Activated naive CD8-positive, alpha-beta T cell treated with anti-CD3 and anti-CD28 coated beads for 36 hours (primary cell): ENCODE measurements around the gene CORO1C. TPM values are rescaled to one million over a fixed set of nuclear protein-coding genes. Genes with fewer than 3 reads are reported as not detected.
"Not testable (repeated sequence)": the region's sequence is repeated elsewhere in the genome, so short reads cannot be mapped to it uniquely, and the experiment has no call there.

Experiments
- DNase-seq: peaks from one replicate; pipeline ENCODE4 v3.0.0; 2021
- H3K27ac Mint-ChIP-seq: one replicate; pipeline ENCODE4 v1.8.0; 2022; ENCODE audit warnings: mild to moderate bottlenecking, moderate library complexity, mixed read lengths
- H3K27me3 Mint-ChIP-seq: one replicate; pipeline ENCODE4 v1.8.0; 2022; ENCODE audit warnings: mild to moderate bottlenecking, mixed read lengths
- H3K36me3 Mint-ChIP-seq: one replicate; pipeline ENCODE4 v1.8.0; 2021; ENCODE audit warnings: mild to moderate bottlenecking, mixed read lengths
- H3K4me1 Mint-ChIP-seq: one replicate; pipeline ENCODE4 v1.8.0; 2021; ENCODE audit warnings: mixed read lengths
- H3K4me3 Mint-ChIP-seq: one replicate; pipeline ENCODE4 v1.8.0; 2022; ENCODE audit warnings: mild to moderate bottlenecking, moderate library complexity, mixed read lengths
- H3K9me3 Mint-ChIP-seq: one replicate; pipeline ENCODE4 v1.8.0; 2022; ENCODE audit warnings: mixed read lengths
- total RNA-seq, 2 experiments: library from RNA; stranded (reverse); gene quantifications; one replicate each; pipeline ENCODE4 v1.2.3, GENCODE V29; 2021

CORO1C gene
- total RNA-seq, 2 experiments from 2014 or later = 87.4 to 90.6 TPM

DNA sequence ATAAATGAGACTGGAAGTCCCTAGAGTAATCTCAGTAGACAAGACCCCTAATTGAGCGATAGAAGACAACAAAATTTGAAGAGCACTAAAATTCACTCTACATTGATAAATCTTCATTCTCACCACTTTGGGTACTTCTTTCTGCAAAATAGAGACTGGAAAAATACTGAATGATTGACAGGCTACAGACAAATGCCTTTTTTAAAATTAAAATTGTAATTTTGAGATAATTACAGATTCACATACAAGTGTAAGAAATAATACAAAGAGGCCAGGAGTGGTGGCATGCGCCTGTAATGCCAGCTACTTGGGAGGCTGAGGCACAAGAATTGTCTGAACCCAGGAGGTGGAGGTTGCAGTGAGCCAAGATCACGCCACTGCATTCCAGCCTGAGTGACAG is 4.5 kb upstream of the CORO1C start:
- H3K4me1 Mint-ChIP-seq = peaks cover 14% of the 10 kb centered on the region
- H3K4me3 Mint-ChIP-seq = no peak overlapping the region
- no peak for DNase-seq
- H3K36me3 Mint-ChIP-seq = no peaks in the 10 kb centered on the region
- H3K9me3 Mint-ChIP-seq = no peaks in the 10 kb centered on the region
- no peaks in the 10 kb centered on the region for H3K27me3 Mint-ChIP-seq
- H3K27ac Mint-ChIP-seq = no peak overlapping the region

DNA sequence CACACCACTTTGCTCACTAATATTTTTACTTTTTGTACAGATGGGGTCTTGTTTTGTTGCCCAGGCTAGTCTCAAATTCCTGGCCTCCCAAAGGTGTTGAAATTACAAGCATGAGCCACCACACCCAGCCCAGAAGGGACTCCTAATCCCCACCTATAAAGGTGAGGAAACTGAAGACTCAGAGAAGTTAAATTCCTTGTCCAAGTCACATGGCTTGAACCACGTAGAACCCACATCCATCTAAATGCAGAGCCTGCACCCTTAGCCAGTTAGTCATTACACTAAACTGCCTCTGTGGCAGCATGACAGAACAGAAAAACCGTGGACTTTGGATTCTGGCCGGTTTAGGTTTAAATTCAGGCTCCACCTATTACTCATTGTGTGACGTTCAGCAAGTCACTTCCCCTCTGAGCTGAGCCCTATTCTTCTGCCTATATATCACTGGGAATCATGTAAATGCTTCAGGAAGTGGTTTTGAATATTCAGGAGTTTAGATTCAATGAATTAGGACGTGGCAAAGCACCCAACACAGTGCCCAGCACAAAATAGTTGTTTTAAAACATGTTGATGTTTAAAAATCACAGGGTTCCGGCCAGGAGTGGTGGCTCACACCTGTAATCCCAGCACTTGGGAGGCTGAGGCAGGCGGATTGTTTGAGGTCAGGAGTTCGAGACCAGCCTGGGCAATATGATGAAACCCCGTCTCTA is 3.0 kb upstream of the CORO1C start:
- Mint-ChIP-seq H3K36me3 (no peaks in the 10 kb centered on the region), H3K27me3 (no peaks in the 10 kb centered on the region), H3K27ac (no peak overlapping the region), H3K4me1 (peaks cover 26% of the 10 kb centered on the region), H3K4me3 (no peak overlapping the region), H3K9me3 (no peaks in the 10 kb centered on the region)
- no peak for DNase-seq

GRCh38 chr12:108733230-108733531 is 1.9 kb upstream of the CORO1C start:
- H3K4me1 Mint-ChIP-seq = peaks cover 31% of the 10 kb centered on the region
- H3K27me3 Mint-ChIP-seq, H3K9me3 Mint-ChIP-seq, DNase-seq, H3K36me3 Mint-ChIP-seq, H3K27ac Mint-ChIP-seq, H3K4me3 Mint-ChIP-seq: not testable (repeated sequence)

GRCh38 chr12:108732489-108733229 is 1.3 kb upstream of the CORO1C start:
- Mint-ChIP-seq H3K27ac (no peak overlapping the region), H3K4me3 (peak overlapping the region; percentile 82)
- DNase-seq = no peak

DNA sequence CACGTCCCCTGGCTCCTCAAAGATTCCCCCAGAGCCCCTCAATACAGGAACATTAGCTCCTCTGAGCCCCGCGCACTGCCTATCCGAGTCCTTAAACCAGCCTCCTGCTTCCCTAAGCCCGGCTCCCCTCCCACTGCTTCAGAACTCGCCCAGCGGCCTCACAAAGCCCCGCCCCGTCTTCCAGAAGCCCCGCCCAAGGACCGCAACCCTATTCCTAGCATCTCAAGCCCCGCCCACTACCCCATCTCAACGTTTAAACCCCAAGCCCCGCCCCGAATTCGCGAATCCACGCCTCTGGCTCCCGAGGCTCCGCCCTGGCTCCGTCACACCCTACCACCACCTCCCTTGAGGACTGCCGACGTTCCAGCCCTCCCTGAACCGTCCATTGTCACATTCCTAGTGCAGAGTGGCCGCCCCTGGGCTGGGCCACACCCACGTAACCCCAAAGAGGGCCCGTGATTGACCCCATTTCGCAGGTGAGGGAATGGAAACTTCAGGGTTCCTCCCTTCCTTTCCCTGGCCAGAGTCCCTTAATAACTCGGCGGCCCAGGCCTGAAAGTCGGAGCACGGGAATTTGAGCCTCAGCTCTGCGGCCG is 646 bp upstream of the CORO1C start:
- Mint-ChIP-seq H3K9me3 (no peaks in the 10 kb centered on the region), H3K4me1 (peaks cover 31% of the 10 kb centered on the region)

More at GRCh38 chr12:108732489-108733229, 1.3 kb upstream of the CORO1C start:
- no peaks in the 10 kb centered on the region for H3K36me3 Mint-ChIP-seq
- H3K4me1 Mint-ChIP-seq = peaks cover 29% of the 10 kb centered on the region
- no peaks in the 10 kb centered on the region for H3K9me3 Mint-ChIP-seq
- H3K27me3 Mint-ChIP-seq = no peaks in the 10 kb centered on the region

DNA sequence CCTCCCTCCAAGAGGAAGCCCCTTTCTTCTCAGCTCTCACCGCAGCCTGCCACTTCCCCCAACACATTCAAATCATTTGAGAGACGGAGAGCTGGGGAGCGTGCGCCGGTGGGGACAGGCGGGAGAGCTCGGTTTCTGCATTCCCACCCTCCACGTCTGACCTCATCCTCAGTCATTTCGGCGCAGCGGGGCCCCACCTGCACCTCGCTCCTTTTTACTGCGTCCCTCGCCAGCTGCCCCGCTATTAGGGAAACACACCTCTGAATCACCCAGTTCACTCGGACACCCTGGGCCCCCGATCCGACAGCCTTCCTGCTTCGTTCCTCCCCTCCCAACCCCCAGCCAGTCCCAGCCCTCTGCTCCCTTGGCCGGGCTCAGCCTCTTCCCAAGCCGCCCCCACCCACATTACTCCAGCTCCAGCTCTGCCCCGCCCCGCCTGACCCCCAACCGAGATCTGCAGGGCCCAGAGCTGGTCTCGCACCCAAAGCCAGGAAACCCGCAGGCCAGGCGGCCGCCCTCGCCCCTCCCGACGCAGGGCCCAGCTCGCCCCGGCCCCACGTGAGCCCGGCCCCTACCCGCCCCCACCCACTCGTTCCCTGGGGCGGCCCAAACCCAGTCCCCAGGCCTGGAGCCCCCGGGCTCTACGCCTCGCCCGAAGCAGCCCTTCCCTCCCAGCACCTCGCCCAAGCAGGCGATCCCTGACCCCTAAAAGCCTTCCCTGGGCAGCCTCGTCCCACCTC is 783 bp downstream of the CORO1C start:
- H3K9me3 Mint-ChIP-seq = no peaks in the 10 kb centered on the region
- peak; percentile 64 for DNase-seq
- no peaks in the 10 kb centered on the region for H3K27me3 Mint-ChIP-seq
- H3K36me3 Mint-ChIP-seq = no peaks in the 10 kb centered on the region
- H3K4me3 Mint-ChIP-seq = peak overlapping the region; percentile 91
- peak overlapping the region; percentile 88 for H3K27ac Mint-ChIP-seq
- peaks cover 31% of the 10 kb centered on the region for H3K4me1 Mint-ChIP-seq

More for the DNA sequence above, 646 bp upstream of the CORO1C start:
- Mint-ChIP-seq H3K4me3 (peak overlapping the region; percentile 82), H3K27ac (peak overlapping the region; percentile 88), H3K27me3 (no peaks in the 10 kb centered on the region), H3K36me3 (no peaks in the 10 kb centered on the region)
- peak; percentile 92 for DNase-seq

DNA sequence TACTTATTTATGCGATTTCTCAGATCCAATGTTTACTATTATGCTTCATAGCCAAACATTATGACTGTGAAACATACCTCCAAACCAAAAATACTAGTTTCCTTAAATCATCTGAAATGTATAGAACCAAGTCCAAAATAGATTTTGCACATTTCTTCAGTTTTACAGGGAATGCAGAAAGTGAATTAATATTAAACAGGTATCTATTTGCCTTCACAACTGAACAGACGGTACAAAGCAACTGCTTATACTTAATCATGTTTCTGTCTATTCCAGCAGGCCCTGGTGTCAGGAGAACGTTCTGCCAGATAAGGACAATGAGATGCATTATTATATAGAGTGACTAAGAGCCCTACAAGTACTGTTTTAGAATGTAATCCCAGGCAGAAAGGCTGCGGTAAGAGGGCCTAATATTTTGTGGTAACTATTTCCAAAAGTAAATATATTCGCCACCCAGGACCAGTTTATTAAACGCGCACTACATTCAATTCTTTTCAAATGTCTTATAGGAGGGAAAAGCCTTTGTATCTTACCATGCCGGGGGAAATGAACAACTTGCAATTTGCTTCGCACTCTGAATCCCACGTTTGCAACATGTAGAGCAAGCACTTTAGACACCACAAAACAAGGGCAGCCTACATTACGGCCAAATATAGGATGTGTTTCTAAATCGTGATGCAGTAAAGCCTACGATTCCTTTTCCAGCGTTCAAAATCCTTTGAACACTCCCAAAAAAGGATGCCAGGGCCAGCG is 1.5 kb downstream of the CORO1C start:
- H3K4me1 Mint-ChIP-seq = peaks cover 38% of the 10 kb centered on the region
- H3K27me3 Mint-ChIP-seq = no peaks in the 10 kb centered on the region
- H3K4me3 Mint-ChIP-seq = peak overlapping the region; percentile 91
- DNase-seq = no peak
- H3K36me3 Mint-ChIP-seq = no peaks in the 10 kb centered on the region
- peak overlapping the region; percentile 88 for H3K27ac Mint-ChIP-seq
- no peaks in the 10 kb centered on the region for H3K9me3 Mint-ChIP-seq

- H3K9me3 Mint-ChIP-seq = no peaks in the 10 kb centered on the region
- no peaks in the 10 kb centered on the region for H3K36me3 Mint-ChIP-seq
- no peak overlapping the region for H3K27ac Mint-ChIP-seq
- peaks cover 43% of the 10 kb centered on the region for H3K4me1 Mint-ChIP-seq
- DNase-seq = no peak
- H3K4me3 Mint-ChIP-seq = no peak overlapping the region
- H3K27me3 Mint-ChIP-seq = no peaks in the 10 kb centered on the region
Measured at GRCh38 chr12:108728820-108729611, 2.3 kb downstream of the CORO1C start.

- Mint-ChIP-seq H3K4me3 (no peak overlapping the region), H3K27ac (no peak overlapping the region), H3K36me3 (no peaks in the 10 kb centered on the region), H3K4me1 (peaks cover 50% of the 10 kb centered on the region), H3K27me3 (no peaks in the 10 kb centered on the region), H3K9me3 (no peaks in the 10 kb centered on the region)
- no peak for DNase-seq
Measured at GRCh38 chr12:108727868-108728735, 3.2 kb downstream of the CORO1C start.

GRCh38 chr12:108727161-108727560 is 4.2 kb downstream of the CORO1C start:
- no peaks in the 10 kb centered on the region for H3K36me3 Mint-ChIP-seq
- H3K4me3 Mint-ChIP-seq = no peak overlapping the region
- no peaks in the 10 kb centered on the region for H3K9me3 Mint-ChIP-seq
- H3K27me3 Mint-ChIP-seq = no peaks in the 10 kb centered on the region
- no peak overlapping the region for H3K27ac Mint-ChIP-seq
- DNase-seq = no peak
- peaks cover 57% of the 10 kb centered on the region for H3K4me1 Mint-ChIP-seq

DNA sequence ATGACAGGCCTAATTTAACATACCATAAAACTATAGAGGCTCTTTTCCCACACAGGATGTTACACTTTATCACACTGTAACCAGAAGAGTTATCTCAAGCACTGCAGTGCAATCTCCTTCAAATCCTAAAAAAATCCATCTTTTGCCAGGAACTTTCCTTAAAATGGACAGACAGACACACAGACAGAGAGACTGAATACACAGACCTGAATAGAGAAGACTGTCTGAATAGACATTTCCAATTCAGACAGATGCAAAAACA is 6.5 kb downstream of the CORO1C start:
- Mint-ChIP-seq H3K36me3 (no peaks in the 10 kb centered on the region), H3K9me3 (no peaks in the 10 kb centered on the region), H3K27me3 (no peaks in the 10 kb centered on the region), H3K4me3 (no peak overlapping the region), H3K4me1 (peaks cover 44% of the 10 kb centered on the region), H3K27ac (no peak overlapping the region)
- DNase-seq = no peak

DNA sequence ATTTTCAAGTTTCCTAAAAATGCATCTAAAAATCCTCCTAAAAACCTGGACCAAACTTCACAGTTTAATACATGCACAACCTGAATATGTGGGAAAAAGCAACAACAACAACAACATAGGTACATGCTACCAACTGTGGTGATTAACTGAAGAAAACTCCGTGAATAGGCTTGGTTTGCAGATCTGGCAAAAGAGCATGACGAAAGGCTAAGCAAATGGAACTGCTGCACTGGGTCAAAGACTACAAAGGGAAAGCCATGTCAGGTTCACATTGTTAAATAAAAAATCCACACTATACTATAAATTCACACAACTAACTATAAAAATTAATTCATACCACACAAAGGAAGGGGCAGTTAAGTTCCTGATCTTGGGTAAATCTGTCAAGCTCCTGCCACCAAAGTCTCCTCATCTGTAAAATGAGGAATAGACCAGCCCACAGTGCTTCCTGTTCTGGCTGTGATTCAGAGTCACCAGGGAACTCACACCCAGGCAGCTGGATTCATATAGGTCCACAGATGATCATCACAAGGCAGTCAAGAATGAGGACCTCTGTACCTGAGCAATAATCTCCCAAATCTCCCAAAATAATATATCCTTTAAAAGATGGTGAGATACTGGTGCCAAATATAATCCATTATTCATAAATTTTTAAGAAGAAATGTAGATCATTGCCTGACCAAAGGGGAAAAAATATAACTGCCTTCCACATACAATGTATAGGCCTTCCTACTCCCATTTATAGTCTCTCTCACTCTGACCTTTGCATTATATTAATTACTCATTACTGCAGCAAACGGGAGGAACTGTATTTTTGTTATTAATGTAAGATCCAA is 7.0 kb downstream of the CORO1C start:
- H3K36me3 Mint-ChIP-seq = no peaks in the 10 kb centered on the region
- DNase-seq = no peak
- H3K4me1 Mint-ChIP-seq = peaks cover 38% of the 10 kb centered on the region
- no peak overlapping the region for H3K27ac Mint-ChIP-seq
- no peaks in the 10 kb centered on the region for H3K27me3 Mint-ChIP-seq
- no peak overlapping the region for H3K4me3 Mint-ChIP-seq
- no peaks in the 10 kb centered on the region for H3K9me3 Mint-ChIP-seq
